ENCODE measurements around the gene PKN2. TPM values are rescaled to one million over a fixed set of nuclear protein-coding genes. Genes with fewer than 3 reads are reported as not detected.

PKN2 gene
- total RNA-seq, 1 experiment from 2014 or later, result 32.5 TPM

- Histone ChIP-seq H2BK15ac (ENCODE audit: low read depth, low read length) (no peak overlapping the region), H2AFZ (ENCODE audit: low read length) (no peak overlapping the region), H3K4ac (ENCODE audit: low read depth, low read length) (no peak overlapping the region), H2BK5ac (ENCODE audit: insufficient read length, low read length) (no peak overlapping the region), H3T11ph (ENCODE audit: low read length) (no peak overlapping the region), H2BK20ac (ENCODE audit: low read depth, low read length, poor library complexity, severe bottlenecking) (no peak overlapping the region), H3K4me1 (ENCODE audit: insufficient read depth, low read length) (no peaks in the 10 kb centered on the region), H3K9me3 (ENCODE audit: control insufficient read depth, low read depth, low read length) (no peaks in the 10 kb centered on the region), H3K9ac (ENCODE audit: extremely low read depth, insufficient read length, low read length) (no peak overlapping the region), H3K79me1 (ENCODE audit: insufficient read depth, low read depth, low read length, poor library complexity, severe bottlenecking) (peaks cover 2% of the 10 kb centered on the region), H3K18ac (ENCODE audit: insufficient read length, low read depth, low read length) (no peak overlapping the region), H4K8ac (replicated peaks; ENCODE audit: insufficient read length, low read depth, low read length) (no peak overlapping the region), H3K79me2 (ENCODE audit: insufficient read depth, low read length) (peaks cover 5% of the 10 kb centered on the region; the same call in 1 of the 2 replicates), H2BK12ac (ENCODE audit: insufficient read length, low read depth, low read length) (no peak overlapping the region), H2BK120ac (ENCODE audit: low read depth, low read length, poor library complexity, severe bottlenecking) (no peak overlapping the region), H3K23ac (ENCODE audit: insufficient read length, low read depth, low read length) (no peak overlapping the region), H2AK5ac (ENCODE audit: insufficient read length, low read length) (no peak overlapping the region), H3K23me2 (ENCODE audit: insufficient read length, low read depth, low read length, poor library complexity, severe bottlenecking) (no peaks in the 10 kb centered on the region), H3K4me2 (ENCODE audit: insufficient read depth, insufficient read length, low read length) (no peak overlapping the region), H4K91ac (ENCODE audit: insufficient read length, low read depth, low read length) (no peak overlapping the region), H4K20me1 (ENCODE audit: control insufficient read depth, insufficient read depth, insufficient read length) (no peaks in the 10 kb centered on the region), H3K14ac (ENCODE audit: insufficient read depth, low read length) (no peak overlapping the region), H3K27me3 (ENCODE audit: insufficient read depth, low read length) (no peaks in the 10 kb centered on the region), H3K27ac (ENCODE audit: insufficient read length, low read depth, low read length) (no peak overlapping the region), H4K5ac (ENCODE audit: insufficient read length, low read depth, low read length) (no peak overlapping the region), H3K56ac (ENCODE audit: insufficient read length, low read depth, low read length) (no peak overlapping the region)
- Mint-ChIP-seq H3K27ac (peak overlapping the region in 1 of 3 experiments; percentile 10; a peak in 1 of 7 replicates), H3K9me3 (no peaks in the 10 kb centered on the region), H3K4me3 (no peak overlapping the region), H3K4me1 (peaks cover 21 to 22% of the 10 kb centered on the region in 2 experiments), H3K27me3 (ENCODE audit: low read depth) (no peaks in the 10 kb centered on the region), H3K36me3 (ENCODE audit: insufficient read depth in 1 of 3, low read depth in 3 of 3) (peaks cover 3 to 21% (median 5%) of the 10 kb centered on the region in 3 experiments; a peak in 6 of 7 replicates)
- no peak for DNase-seq
- no peak for TF ChIP-seq CTCF (conservative IDR thresholded peaks at IDR 0.05)
Measured at GRCh38 chr1:88697503-88697902, 13.4 kb downstream of the PKN2 start.
